ENCODE measurements around the gene EFHC1.

DNA sequence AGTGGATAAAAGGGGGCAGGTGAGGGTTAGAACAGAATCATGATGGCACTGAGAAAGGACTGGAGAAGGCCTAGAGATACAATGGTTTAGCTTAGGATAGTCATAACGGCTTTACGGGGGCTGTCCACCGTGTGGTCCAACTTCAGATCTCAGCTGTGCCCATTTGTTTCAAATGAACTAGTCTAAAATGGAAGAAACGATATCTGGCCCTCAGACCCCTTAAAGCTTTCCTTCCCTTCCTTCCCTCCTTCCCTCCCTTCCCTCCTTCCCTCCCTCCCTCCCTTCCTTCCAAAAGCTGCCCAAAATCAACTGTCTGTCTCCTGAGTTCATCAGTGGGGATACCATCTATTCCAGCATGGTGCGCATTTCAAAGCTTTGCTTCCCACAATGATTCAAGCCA, 128.9 kb downstream of the EFHC1 start:
- TF ChIP-seq EP300 (conservative IDR thresholded peaks at IDR 0.05; ENCODE audit: poor library complexity, severe bottlenecking), result no peak
- TF ChIP-seq EZH2 (IDR thresholded peaks at IDR 0.05; ENCODE audit: borderline replicate concordance, insufficient read depth, low read length, poor library complexity, severe bottlenecking), result no peak
- TF ChIP-seq SMC3 (conservative IDR thresholded peaks at IDR 0.05; ENCODE audit: poor library complexity), result no peak
- TF ChIP-seq, protein P1, sequence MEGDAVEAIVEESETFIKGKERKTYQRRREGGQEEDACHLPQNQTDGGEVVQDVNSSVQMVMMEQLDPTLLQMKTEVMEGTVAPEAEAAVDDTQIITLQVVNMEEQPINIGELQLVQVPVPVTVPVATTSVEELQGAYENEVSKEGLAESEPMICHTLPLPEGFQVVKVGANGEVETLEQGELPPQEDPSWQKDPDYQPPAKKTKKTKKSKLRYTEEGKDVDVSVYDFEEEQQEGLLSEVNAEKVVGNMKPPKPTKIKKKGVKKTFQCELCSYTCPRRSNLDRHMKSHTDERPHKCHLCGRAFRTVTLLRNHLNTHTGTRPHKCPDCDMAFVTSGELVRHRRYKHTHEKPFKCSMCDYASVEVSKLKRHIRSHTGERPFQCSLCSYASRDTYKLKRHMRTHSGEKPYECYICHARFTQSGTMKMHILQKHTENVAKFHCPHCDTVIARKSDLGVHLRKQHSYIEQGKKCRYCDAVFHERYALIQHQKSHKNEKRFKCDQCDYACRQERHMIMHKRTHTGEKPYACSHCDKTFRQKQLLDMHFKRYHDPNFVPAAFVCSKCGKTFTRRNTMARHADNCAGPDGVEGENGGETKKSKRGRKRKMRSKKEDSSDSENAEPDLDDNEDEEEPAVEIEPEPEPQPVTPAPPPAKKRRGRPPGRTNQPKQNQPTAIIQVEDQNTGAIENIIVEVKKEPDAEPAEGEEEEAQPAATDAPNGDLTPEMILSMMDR (IDR thresholded peaks at IDR 0.05; ENCODE audit: poor library complexity, severe bottlenecking), result no peak
- TF ChIP-seq MXI1 (conservative IDR thresholded peaks at IDR 0.05; ENCODE audit: poor library complexity, severe bottlenecking), result no peak
- no peak for TF ChIP-seq POLR2AphosphoS5 (IDR thresholded peaks at IDR 0.05)
- TF ChIP-seq TAF1 (IDR thresholded peaks at IDR 0.05; ENCODE audit: low read depth), result no peak
- no peak for TF ChIP-seq RAD21 (conservative IDR thresholded peaks at IDR 0.05)

Measured in neural cell (in vitro differentiated cells).